ENCODE results near the gene TOR3A. TPM values are rescaled to one million over a fixed set of nuclear protein-coding genes. Genes with fewer than 3 reads are reported as not detected.

Gene TOR3A, protein sequence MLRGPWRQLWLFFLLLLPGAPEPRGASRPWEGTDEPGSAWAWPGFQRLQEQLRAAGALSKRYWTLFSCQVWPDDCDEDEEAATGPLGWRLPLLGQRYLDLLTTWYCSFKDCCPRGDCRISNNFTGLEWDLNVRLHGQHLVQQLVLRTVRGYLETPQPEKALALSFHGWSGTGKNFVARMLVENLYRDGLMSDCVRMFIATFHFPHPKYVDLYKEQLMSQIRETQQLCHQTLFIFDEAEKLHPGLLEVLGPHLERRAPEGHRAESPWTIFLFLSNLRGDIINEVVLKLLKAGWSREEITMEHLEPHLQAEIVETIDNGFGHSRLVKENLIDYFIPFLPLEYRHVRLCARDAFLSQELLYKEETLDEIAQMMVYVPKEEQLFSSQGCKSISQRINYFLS
- total RNA-seq (2022; extraction: Qiagen RNA extraction; ENCODE audit: low read depth): 41.8 to 46.9 TPM (median 44.2 TPM) in 5 replicates

DNA sequence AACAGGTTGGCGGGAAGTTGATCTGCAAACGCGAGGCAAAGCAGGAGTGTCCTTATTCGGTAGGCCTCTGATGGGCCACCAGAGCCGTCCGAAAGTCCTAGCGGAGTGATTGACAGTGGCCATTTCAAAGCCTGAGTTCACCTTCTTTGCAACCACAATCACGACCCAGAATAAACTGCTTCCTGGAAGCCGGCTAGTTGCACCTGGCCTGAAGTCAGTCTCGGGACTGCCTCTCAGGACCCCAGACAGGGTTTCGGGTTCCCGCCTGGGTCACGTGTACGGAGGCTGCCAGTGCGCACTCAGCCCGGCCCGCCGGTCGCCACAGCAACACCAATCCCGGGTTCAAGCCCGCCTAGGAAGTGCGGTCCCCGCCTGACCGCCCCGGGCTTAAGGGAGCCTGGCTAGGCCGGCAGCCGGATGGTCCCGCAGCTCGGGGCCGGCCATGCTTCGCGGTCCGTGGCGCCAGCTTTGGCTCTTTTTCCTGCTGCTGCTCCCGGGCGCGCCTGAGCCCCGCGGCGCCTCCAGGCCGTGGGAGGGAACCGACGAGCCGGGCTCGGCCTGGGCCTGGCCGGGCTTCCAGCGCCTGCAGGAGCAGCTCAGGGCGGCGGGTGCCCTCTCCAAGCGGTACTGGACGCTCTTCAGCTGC is at the start of gene TOR3A:
Gene TOR3A, plus strand, starts transcription at position 384 of the 646 bp plus-strand sequence. Its CDS starts 59 bp downstream, at position 443.

Other genes starting within 250 kb of the TOR3A start
- gene ANGPTL1, start 211.0 kb upstream of the TOR3A start, total RNA-seq (2022; extraction: Qiagen RNA extraction; ENCODE audit: low read depth): not detected in 5 replicates
- 16.3 to 23.5 TPM (median 19.8 TPM) in 5 replicates for gene FAM20B, start 56.2 kb upstream of the TOR3A start, total RNA-seq (2022; extraction: Qiagen RNA extraction; ENCODE audit: low read depth)
- 14.3 to 25.2 TPM (median 15.5 TPM) in 5 replicates for gene ABL2, start 147.6 kb downstream of the TOR3A start, total RNA-seq (2022; extraction: Qiagen RNA extraction; ENCODE audit: low read depth)
- 14.6 to 28.7 TPM (median 26.5 TPM) in 5 replicates for gene SOAT1, start 211.7 kb downstream of the TOR3A start, total RNA-seq (2022; extraction: Qiagen RNA extraction; ENCODE audit: low read depth)

Measured in A549 treated with CpdA at 1 μM for 4 hours (cell line).